NAMALWA (cell line): ENCODE measurements around the gene PDLIM3.

Experiments
- DNase-seq: peaks from one replicate; pipeline ENCODE4 v3.0.0-alpha.2; 2015; ENCODE audit warnings: low spot score

Gene PDLIM3

GRCh38 chr4:185471235-185472102, 63.8 kb downstream of the PDLIM3 start, which contains the start of gene CCDC110:
Gene CCDC110, minus strand, starts transcription at chr4:185471733. Its CDS starts 50 bp downstream, at chr4:185471683.
- peak; percentile 86 for DNase-seq

DNA sequence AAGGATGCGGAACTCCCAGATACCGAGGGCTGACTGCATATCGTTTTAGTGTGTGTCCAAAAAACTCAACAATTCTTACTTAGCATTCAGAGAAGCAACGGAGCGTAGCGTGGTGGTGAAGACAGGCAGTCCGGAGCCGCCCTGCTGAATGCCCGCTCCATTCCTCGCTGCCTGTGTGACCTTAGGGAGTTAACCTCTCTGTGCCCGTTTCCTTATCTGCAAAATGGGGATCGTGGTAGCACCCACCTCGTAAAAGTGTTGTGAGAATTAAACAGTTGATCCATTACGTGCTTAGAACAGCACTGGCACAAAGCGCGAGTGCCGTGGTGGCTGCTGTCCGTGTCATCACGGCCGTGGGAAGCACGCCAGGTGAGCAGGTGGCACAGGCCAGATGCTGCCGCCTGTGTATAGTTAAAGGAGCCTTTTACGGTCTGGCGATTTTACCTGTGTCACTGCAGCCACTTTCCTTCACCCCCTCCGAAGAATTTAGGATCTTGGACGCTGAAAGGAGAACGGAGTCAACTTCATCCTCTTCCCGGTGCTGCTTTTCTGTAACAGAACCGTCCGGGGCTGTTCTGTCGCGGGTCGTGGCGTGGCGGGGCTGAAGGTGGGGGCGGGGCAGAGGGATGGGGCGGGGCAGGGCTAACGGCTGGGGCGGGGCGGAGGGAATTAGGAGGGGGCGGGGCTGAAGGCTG, 64.7 kb downstream of the PDLIM3 start:
- peak; percentile 63 for DNase-seq

GRCh38 chr4:185469580-185470154, 65.6 kb downstream of the PDLIM3 start:
- DNase-seq = peak; percentile 13

DNA sequence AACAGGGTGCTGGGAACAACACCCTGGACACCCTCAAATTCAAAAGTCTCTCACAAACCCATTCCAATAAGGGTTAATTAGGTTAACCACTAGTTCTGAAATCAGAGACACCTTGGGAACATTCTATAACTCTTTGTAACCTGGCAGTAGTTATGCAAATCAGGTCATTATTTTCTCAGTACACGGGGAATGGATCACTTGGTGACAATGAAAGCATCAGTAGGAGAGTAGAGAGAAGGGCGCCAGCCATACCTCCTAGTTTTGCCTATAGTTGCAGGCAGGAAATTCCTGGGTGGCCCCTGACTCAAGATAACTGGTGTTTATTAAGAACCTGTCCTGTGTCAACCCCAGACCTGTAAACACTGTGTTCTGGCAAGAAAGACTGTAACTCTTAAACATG, 66.3 kb downstream of the PDLIM3 start:
- DNase-seq = no peak

DNA sequence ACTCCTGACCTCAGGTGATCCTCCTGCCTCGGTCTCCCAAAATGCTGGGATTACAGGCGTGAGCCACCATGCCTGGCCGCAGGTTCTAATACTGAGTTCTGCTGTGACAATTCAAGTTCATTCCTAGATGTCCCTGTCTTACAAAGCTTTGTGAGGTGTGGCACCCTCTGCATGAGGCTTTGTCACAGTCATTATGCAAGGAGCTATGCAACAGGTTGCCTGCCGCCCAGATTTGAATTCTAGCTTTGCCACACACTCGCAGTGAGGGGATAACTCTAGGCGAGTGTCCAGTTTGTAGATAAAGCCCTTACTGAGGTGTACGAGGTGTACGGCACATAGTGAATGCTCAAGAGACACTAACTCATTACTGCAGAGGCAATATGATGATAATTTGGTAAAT, 67.3 kb downstream of the PDLIM3 start:
- no peak for DNase-seq

GRCh38 chr4:185467101-185467500, 68.2 kb downstream of the PDLIM3 start:
- DNase-seq = no peak

- no peak for DNase-seq
Measured at GRCh38 chr4:185465707-185466106, 69.6 kb downstream of the PDLIM3 start.

GRCh38 chr4:185464887-185465286, 70.4 kb downstream of the PDLIM3 start:
- DNase-seq = no peak

DNA sequence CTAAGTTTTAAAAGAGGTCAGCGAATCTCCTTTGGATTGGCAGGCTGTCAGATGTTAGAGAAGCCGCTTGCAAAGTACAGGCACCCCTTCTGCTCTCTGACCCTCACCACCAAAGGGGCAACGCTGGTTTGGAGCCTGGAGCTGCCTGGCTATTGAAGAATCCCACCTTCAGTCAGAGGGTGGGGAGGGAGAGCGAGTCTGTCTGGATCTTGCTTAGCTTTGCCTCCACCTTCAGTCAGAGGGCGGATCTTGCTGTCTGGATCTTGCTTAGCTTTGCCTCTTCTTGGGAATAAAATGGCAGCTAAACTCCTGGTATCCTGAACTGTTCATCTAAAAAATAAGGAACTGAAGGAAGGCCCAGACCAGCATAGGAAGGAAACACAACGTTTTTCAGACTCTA, 71.1 kb downstream of the PDLIM3 start:
- no peak for DNase-seq

- DNase-seq = no peak
Measured at GRCh38 chr4:185463541-185463940, 71.8 kb downstream of the PDLIM3 start.

GRCh38 chr4:185461565-185461964, 73.7 kb downstream of the PDLIM3 start:
- no peak for DNase-seq

DNA sequence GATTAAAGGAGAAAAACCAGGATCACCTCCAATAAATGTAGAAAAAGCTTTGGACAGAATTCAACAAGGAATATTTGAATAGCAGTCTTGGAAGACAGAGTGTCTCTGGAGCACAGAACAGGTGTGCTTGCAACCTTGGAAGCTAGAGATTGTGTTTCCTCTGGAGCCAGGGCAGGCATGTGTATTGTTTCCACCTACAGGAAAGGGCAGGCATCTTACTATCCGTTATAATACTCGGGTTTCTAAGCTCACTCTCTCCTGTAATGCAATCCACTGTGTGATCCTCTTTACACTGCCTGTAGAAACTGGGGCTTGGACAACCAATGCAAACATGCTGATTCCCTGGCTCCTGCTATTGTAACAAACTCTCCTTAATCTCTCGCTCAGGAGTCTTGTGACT, 78.2 kb downstream of the PDLIM3 start:
- DNase-seq = no peak

- DNase-seq = no peak
Measured at GRCh38 chr4:185456131-185456530, 79.2 kb downstream of the PDLIM3 start.
